ENCODE results near the gene IRAK2.
A peak's percentile ranks its signal among the peaks of the same experiment; 100 is the strongest.

The IRAK2 gene

GRCh38 chr3:10228248-10228950 is 63.7 kb downstream of the IRAK2 start:
- no peak for DNase-seq

- DNase-seq = no peak
Measured at GRCh38 chr3:10229576-10229975, 64.9 kb downstream of the IRAK2 start.

- no peak for DNase-seq
Measured at GRCh38 chr3:10232137-10232536, 67.4 kb downstream of the IRAK2 start.

DNA sequence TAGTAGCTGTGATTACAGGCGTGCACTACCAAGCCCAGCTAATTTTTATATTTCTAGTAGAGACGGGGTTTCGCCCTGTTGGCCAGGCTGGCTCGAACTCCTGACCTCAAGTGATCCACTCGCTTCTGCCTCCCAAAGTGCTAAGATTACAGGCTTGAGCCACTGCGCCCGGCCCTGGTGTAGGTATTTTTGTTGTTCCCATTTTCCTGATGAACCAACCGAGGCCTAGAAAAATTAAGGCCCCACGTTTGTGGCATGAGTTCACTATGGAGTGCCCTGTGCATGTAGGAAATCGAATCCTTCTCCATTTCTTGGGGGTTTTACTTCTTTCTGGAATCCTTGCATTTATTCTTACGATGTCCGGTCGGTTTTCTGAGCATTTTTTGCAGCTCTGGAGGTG is 69.3 kb downstream of the IRAK2 start:
- DNase-seq = no peak

DNA sequence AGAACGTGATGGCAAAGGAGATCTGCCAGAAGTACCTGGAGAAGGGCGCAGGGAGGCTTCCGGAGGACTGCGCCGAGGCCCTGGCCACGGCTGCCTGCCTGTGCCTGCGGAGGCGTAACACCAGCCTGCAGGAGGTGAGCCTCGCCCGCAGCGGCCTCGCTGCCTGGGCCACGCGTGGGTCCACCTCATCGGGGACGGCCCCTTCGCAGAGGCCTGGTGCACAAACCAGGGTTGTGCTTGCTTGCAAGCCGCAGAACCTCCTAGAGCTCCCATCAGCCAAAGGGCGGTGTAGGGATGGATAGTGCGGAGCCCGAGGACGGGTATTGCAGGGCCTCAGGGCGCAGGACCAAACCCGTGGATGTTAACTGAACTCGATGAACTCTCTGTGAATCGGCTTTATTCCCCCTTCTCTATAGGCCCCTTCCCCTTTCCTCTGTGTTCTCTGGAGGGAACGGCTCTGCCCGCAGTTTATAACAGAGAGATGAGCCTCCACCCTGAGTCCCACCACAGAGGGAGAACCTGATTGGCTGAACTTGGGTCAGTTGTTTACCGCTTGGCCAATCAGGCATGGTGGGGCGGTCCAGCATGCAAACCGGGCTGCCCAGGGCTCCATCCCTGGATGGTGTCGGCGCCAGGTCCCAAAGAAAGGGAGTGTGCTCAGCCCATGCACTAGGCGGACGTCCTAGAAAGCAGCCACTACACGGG is 70.0 kb downstream of the IRAK2 start:
- no peak for DNase-seq

GRCh38 chr3:10235551-10235950 is 70.8 kb downstream of the IRAK2 start:
- DNase-seq = no peak

GRCh38 chr3:10238345-10239183 is 73.8 kb downstream of the IRAK2 start:
- DNase-seq = no peak

DNA sequence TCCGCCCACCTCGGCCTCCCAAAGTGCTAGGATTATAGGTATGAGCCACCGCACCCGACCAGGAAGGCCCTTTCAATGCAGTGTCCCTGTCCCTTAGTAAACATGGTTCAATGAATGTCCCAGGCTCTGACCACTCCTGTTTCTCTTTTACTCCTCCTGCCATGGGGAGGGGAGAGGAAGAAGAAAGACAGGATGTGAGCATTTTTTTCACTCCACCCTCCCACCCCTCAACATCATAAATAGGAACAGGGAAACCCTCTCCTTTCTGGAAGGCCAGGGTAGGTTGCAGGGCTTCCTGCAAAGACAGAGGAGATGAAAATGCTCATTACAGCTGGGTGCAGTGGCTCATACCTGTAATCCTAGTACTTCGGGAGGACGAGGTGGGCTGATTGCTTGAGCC is 76.1 kb downstream of the IRAK2 start:
- DNase-seq = no peak

GRCh38 chr3:10242182-10243065 is 77.7 kb downstream of the IRAK2 start:
- no peak for DNase-seq

GRCh38 chr3:10244009-10244408 is 79.3 kb downstream of the IRAK2 start:
- no peak for DNase-seq

GRCh38 chr3:10245081-10245712 is 80.5 kb downstream of the IRAK2 start:
- DNase-seq = no peak

- DNase-seq = no peak
Measured at GRCh38 chr3:10247679-10248183, 83.0 kb downstream of the IRAK2 start.

GRCh38 chr3:10248184-10248983 is 83.7 kb downstream of the IRAK2 start, which contains the start of gene TATDN2:
TSS of gene TATDN2 (plus strand) at chr3:10248459. CDS start at chr3:10249201, 742 bp downstream.
- peak; percentile 84 for DNase-seq

DNA sequence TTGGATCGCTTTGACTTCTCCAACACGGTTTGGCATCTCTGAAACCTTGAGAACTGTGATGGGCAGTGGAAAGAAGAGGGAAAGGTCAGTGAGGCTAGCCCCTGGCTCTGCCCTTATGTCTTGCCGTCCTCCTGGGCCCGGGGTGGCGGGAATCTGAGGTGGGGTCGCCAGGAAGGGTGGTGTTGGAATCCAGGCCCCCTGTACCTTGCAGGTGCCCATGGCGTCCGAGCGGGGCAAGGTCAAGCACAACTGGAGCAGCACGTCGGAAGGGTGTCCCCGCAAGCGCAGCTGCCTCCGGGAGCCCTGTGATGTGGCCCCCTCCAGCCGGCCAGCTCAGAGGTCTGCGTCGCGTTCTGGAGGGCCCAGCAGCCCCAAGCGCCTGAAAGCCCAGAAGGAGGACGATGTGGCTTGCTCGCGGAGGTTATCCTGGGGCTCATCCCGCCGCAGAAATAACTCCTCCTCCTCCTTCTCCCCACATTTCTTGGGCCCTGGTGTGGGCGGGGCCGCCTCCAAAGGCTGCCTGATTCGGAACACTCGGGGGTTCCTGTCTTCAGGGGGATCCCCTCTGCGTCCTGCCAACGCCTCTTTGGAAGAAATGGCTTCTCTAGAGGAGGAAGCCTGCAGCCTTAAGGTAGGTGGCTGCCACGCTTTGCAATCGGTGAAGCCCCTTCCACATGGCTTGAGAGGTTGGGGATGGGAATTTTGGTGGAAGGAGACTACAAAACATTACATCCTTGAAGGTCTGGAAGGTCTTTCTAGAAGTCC is 84.4 kb downstream of the IRAK2 start:
- no peak for DNase-seq

DNA sequence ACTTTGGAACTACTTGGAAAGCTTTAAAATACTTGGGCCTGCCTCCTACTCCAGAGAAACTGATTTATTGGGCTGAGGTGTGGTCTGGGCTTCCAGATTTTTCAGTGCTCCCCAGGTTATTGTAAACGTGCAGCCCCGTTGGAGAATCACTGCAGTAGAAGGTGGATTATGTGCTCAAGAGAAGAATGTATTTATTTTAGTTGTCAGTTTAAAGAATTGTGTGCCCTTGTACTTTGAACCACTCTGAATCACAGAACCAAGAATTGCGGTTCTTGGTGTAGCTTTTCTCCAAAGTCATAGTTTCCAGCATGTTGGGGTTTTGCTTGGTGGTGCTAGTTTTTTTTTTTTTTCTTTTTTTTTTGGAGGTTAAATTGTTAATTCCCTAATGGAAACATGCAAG is 85.1 kb downstream of the IRAK2 start:
- no peak for DNase-seq

- DNase-seq = no peak
Measured at GRCh38 chr3:10251006-10251405, 86.3 kb downstream of the IRAK2 start.

GRCh38 chr3:10253731-10254130 is 89.0 kb downstream of the IRAK2 start:
- no peak for DNase-seq

DNA sequence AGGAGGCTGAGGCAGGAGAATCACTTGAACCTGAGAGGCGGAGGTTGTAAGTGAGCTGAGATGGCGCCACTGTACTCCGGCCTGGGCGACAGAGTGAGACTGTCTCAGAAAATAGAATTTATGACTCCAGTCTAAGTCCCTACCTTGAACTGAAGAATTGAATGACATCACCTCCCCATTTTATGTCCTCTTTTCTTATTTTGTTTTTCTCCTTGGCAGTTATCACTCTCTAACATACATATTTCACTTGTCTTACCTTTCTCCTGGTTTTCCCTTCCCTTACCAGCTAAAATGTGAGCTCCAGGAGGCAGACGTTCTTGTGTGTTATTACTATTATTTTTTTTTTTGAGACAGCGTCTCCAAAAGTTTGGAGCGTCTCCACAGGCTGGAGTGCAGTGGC is 91.1 kb downstream of the IRAK2 start:
- DNase-seq = no peak

GRCh38 chr3:10259036-10259435 is 94.3 kb downstream of the IRAK2 start:
- no peak for DNase-seq

GRCh38 chr3:10259798-10260197 is 95.1 kb downstream of the IRAK2 start:
- no peak for DNase-seq

Data from NCI-H2227 treated with DMSO at 0.1 percent for 48 hours (cell line).